Sigmoid colon (tissue), 4 donors: ENCODE data around the gene TNPO2.

ENCODE experiments used
- CTCF ChIP-seq, 4 experiments: fragments of 450-650 bp in 3 of 4; fragments of 200-600 bp in 1 of 4; IDR thresholded peaks; one replicate each; pipeline ENCODE4 v1.5.1; 2016 to 2019; ENCODE audit warnings: antibody characterized with exemption in 4 of 4, mild to moderate bottlenecking in 3 of 4, moderate library complexity in 2 of 4
- EP300 ChIP-seq, 4 donors: sonication (generic); formaldehyde crosslinking; IDR thresholded peaks; one replicate each; pipeline ENCODE4 v1.6.1; 2017; ENCODE audit warnings: antibody characterized with exemption in 4 of 4
- POLR2A ChIP-seq, 2 donors: fragments of 450-650 bp; IDR thresholded peaks; one replicate each; pipeline ENCODE4 v1.6.1; 2016; ENCODE audit warnings: antibody characterized with exemption in 2 of 2, mild to moderate bottlenecking in 2 of 2, moderate library complexity in 2 of 2
- POLR2AphosphoS5 ChIP-seq, 4 donors: sonication (generic); formaldehyde crosslinking; IDR thresholded peaks; one replicate each; pipeline ENCODE4 v1.6.1; 2017; ENCODE audit warnings: antibody characterized with exemption in 4 of 4

- TF ChIP-seq CTCF (IDR thresholded peaks at IDR 0.05) (no peak), EP300 (IDR thresholded peaks at IDR 0.05) (no peak), POLR2AphosphoS5 (IDR thresholded peaks at IDR 0.05) (no peak), POLR2A (IDR thresholded peaks at IDR 0.05) (no peak)
Measured at GRCh38 chr19:12685831-12686230, 37.9 kb downstream of the TNPO2 start.
